ENCODE results near the gene DPYSL4. TPM values are rescaled to one million over a fixed set of nuclear protein-coding genes. Genes with fewer than 3 reads are reported as not detected.

DPYSL4 gene
- total and polyA plus RNA-seq, 2 of the 13 experiments (the other 11 are each of a cell fraction or from before 2014, with no cell fraction given) = 0.84 to 1.2 TPM

GRCh38 chr10:132175907-132176581 lies 10.7 kb upstream of the DPYSL4 start (continued):
- no peak for TF ChIP-seq CREM (IDR thresholded peaks at IDR 0.05)
- no peak for TF ChIP-seq CREM (CRISPR knock-in tag; IDR thresholded peaks at IDR 0.05)
- TF ChIP-seq, protein P1, sequence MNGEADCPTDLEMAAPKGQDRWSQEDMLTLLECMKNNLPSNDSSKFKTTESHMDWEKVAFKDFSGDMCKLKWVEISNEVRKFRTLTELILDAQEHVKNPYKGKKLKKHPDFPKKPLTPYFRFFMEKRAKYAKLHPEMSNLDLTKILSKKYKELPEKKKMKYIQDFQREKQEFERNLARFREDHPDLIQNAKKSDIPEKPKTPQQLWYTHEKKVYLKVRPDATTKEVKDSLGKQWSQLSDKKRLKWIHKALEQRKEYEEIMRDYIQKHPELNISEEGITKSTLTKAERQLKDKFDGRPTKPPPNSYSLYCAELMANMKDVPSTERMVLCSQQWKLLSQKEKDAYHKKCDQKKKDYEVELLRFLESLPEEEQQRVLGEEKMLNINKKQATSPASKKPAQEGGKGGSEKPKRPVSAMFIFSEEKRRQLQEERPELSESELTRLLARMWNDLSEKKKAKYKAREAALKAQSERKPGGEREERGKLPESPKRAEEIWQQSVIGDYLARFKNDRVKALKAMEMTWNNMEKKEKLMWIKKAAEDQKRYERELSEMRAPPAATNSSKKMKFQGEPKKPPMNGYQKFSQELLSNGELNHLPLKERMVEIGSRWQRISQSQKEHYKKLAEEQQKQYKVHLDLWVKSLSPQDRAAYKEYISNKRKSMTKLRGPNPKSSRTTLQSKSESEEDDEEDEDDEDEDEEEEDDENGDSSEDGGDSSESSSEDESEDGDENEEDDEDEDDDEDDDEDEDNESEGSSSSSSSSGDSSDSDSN (CRISPR knock-in tag; IDR thresholded peaks at IDR 0.05) = no peak
- no peak for TF ChIP-seq KDM5A (IDR thresholded peaks at IDR 0.05; ENCODE audit: borderline replicate concordance, low read length)
- TF ChIP-seq ZBTB44 (CRISPR knock-in tag; IDR thresholded peaks at IDR 0.05) = no peak
- TF ChIP-seq GPN1 (CRISPR knock-in tag; IDR thresholded peaks at IDR 0.05; ENCODE audit: borderline replicate concordance) = no peak
- no peak for TF ChIP-seq HOXA3 (CRISPR knock-in tag; IDR thresholded peaks at IDR 0.05)
- no peak for TF ChIP-seq SCMH1 (CRISPR knock-in tag; IDR thresholded peaks at IDR 0.05; ENCODE audit: borderline replicate concordance)
- TF ChIP-seq ZNF235 (CRISPR knock-in tag; IDR thresholded peaks at IDR 0.05; ENCODE audit: borderline replicate concordance) = no peak
- TF ChIP-seq CEBPB (IDR thresholded peaks at IDR 0.05; ENCODE audit: borderline replicate concordance, low read depth, low read length) = no peak
- no peak for TF ChIP-seq ZNF225 (CRISPR knock-in tag; IDR thresholded peaks at IDR 0.05)
- TF ChIP-seq ZNF816 (CRISPR knock-in tag; IDR thresholded peaks at IDR 0.05; ENCODE audit: borderline replicate concordance) = no peak
- no peak for TF ChIP-seq ZC3H4 (CRISPR knock-in tag; IDR thresholded peaks at IDR 0.05; ENCODE audit: borderline replicate concordance)
- TF ChIP-seq, protein P2, sequence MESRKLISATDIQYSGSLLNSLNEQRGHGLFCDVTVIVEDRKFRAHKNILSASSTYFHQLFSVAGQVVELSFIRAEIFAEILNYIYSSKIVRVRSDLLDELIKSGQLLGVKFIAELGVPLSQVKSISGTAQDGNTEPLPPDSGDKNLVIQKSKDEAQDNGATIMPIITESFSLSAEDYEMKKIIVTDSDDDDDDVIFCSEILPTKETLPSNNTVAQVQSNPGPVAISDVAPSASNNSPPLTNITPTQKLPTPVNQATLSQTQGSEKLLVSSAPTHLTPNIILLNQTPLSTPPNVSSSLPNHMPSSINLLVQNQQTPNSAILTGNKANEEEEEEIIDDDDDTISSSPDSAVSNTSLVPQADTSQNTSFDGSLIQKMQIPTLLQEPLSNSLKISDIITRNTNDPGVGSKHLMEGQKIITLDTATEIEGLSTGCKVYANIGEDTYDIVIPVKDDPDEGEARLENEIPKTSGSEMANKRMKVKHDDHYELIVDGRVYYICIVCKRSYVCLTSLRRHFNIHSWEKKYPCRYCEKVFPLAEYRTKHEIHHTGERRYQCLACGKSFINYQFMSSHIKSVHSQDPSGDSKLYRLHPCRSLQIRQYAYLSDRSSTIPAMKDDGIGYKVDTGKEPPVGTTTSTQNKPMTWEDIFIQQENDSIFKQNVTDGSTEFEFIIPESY (CRISPR knock-in tag; IDR thresholded peaks at IDR 0.05) = no peak
- TF ChIP-seq FOSL1 (CRISPR knock-in tag; IDR thresholded peaks at IDR 0.05; ENCODE audit: borderline replicate concordance) = no peak
- TF ChIP-seq FOXJ3 (CRISPR knock-in tag; IDR thresholded peaks at IDR 0.05; ENCODE audit: borderline replicate concordance) = no peak
- no peak for TF ChIP-seq KAT2B (IDR thresholded peaks at IDR 0.05; ENCODE audit: borderline replicate concordance, low read depth, low read length)
- no peak for TF ChIP-seq KDM6A (CRISPR knock-in tag; IDR thresholded peaks at IDR 0.05; ENCODE audit: low read depth)
- no peak for TF ChIP-seq ZNF75D (CRISPR knock-in tag; IDR thresholded peaks at IDR 0.05; ENCODE audit: borderline replicate concordance)
- TF ChIP-seq NR2F6 (IDR thresholded peaks at IDR 0.05) = peak; percentile 70
- 0 out of 2 replicates have a peak, but pooled peaks have one; percentile 31 for TF ChIP-seq NR2F6 (CRISPR knock-in tag; IDR thresholded peaks at IDR 0.05)
- TF ChIP-seq ATF7-NPFF (CRISPR knock-in tag; IDR thresholded peaks at IDR 0.05; ENCODE audit: low read depth) = no peak
- no peak for TF ChIP-seq ZNF704 (CRISPR knock-in tag; IDR thresholded peaks at IDR 0.05; ENCODE audit: borderline replicate concordance)
- 0 out of 2 replicates have a peak, but pooled peaks have one; percentile 49 for TF ChIP-seq ZNF292 (CRISPR knock-in tag; IDR thresholded peaks at IDR 0.05; ENCODE audit: borderline replicate concordance, low read depth)
